GM11168 (cell line): Measurements from ENCODE around the gene SCN2B.
"Not testable (repeated sequence)": the region's sequence is repeated elsewhere in the genome, so short reads cannot be mapped to it uniquely, and the experiment has no call there.

ENCODE experiments used
- in situ Hi-C: fragments of 300-500 bp; cut with MboI; formaldehyde crosslinking; loops from one replicate; pipeline ENCODE4 v1.12.0; 2022; ENCODE audit warnings: low sequenced_read_pairs; ENCODE audit not compliant: unreplicated experiment

The SCN2B gene

GRCh38 chr11:118209033-118209432 lies 32.6 kb upstream of the SCN2B start:
- in situ Hi-C loops, result loop anchor here (10.0 kb wide), 1 partner anchor 86 kb away; no protein-coding TSS in a partner anchor

GRCh38 chr11:118207079-118207478 lies 30.6 kb upstream of the SCN2B start:
- in situ Hi-C loops, result loop anchor here (10.0 kb wide), 1 partner anchor 88 kb away; no protein-coding TSS in a partner anchor

- in situ Hi-C loops, result loop anchor here (10.0 kb wide), 1 partner anchor 88 kb away; no protein-coding TSS in a partner anchor
These were observed 30.1 kb upstream of the SCN2B start for GRCh38 chr11:118206391-118207031.

- in situ Hi-C loops, result loop anchor here (10.0 kb wide), 1 partner anchor 89 kb away; no protein-coding TSS in a partner anchor
These were observed 29.4 kb upstream of the SCN2B start for GRCh38 chr11:118205606-118206378.

GRCh38 chr11:118202599-118203422 lies 26.4 kb upstream of the SCN2B start:
- in situ Hi-C loops, result loop anchor here (10.0 kb wide), 1 partner anchor 92 kb away; no protein-coding TSS in a partner anchor

- in situ Hi-C loops, result loop anchor here (10.0 kb wide), 1 partner anchor 93 kb away; no protein-coding TSS in a partner anchor
These were observed 25.5 kb upstream of the SCN2B start for GRCh38 chr11:118201966-118202365.

GRCh38 chr11:118200901-118201680 lies 24.7 kb upstream of the SCN2B start:
- in situ Hi-C loops, result loop anchor here (10.0 kb wide), 1 partner anchor 94 kb away; no protein-coding TSS in a partner anchor

GRCh38 chr11:118200497-118200896 lies 24.1 kb upstream of the SCN2B start:
- in situ Hi-C loops, result loop anchor here (10.0 kb wide), 1 partner anchor 94 kb away; no protein-coding TSS in a partner anchor

GRCh38 chr11:118199135-118199534 lies 22.7 kb upstream of the SCN2B start:
- in situ Hi-C loops, result loop anchor here (5.0 kb wide), 1 partner anchor 153 kb away; no protein-coding TSS in a partner anchor

- in situ Hi-C loops, result loop anchor here (5.0 kb wide), 1 partner anchor 154 kb away; no protein-coding TSS in a partner anchor
These were observed 21.9 kb upstream of the SCN2B start for GRCh38 chr11:118198370-118198769.

GRCh38 chr11:118194835-118195627 lies 18.6 kb upstream of the SCN2B start:
- in situ Hi-C loops, result loop anchor here (5.0 kb wide), 1 partner anchor 157 kb away; no protein-coding TSS in a partner anchor

- in situ Hi-C loops, result no loop called here
These were observed 17.6 kb upstream of the SCN2B start for GRCh38 chr11:118193910-118194566.

- in situ Hi-C loops, result not testable (repeated sequence)
These were observed 16.4 kb upstream of the SCN2B start for GRCh38 chr11:118192817-118193216.

GRCh38 chr11:118190942-118191506 lies 14.6 kb upstream of the SCN2B start:
- in situ Hi-C loops, result not testable (repeated sequence)

GRCh38 chr11:118186346-118187107 lies 10.1 kb upstream of the SCN2B start:
- in situ Hi-C loops, result no loop called here

GRCh38 chr11:118184784-118185579 lies 8.5 kb upstream of the SCN2B start:
- in situ Hi-C loops, result no loop called here
